ENCODE results near the gene POLR3H.

Gene POLR3H

DNA sequence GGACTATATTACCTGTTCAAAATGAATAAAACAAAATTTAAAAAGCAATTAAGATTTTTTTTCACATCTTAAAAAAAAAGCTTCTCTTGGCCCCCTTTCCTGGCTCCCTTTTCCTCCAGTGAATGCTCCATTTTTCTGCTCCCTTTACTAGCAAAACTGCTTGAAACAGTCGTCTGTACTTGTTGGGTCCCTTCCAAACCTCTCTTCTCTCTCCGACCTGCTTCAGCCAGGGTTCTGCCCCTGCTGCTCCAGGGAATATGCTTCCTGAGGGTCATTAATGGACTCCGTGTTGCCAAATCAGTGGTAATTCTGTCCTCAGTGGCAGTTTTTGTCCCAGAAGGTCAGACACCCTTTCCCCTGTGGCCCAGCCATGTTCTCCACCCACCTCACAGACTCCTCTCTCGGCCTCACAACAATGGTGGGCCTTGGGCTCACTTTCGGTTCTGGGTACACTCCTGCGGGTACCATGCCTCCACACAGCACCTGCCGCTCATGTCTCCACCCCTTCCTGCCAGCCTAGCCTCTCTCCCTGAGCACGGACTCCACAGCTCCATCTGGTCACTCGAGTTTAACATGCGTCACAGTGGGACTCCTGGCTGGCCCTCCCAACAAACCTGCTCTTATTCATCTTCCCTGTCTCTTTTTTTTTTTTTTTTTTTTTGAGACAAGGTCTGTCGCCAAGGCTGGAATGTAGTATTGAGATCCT, 7.8 kb upstream of the POLR3H start:
- ChIA-PET POLR2A (interaction anchor here (0.6 to 12.8 kb wide), 4 partner anchors 11 to 279 kb away, joined by 3 to 105 read pairs (median 8); partner anchors contain the start of gene PMM1), CTCF (interaction anchor here (0.6 to 1.6 kb wide), 7 partner anchors 8 to 55 kb away, joined by 4 to 12 read pairs (median 5); partner anchors contain the start of gene POLR3H)
- TF ChIP-seq ZNF362 (tag by site-specific recombination; IDR thresholded peaks at IDR 0.05): no peak
- TF ChIP-seq ZNF138 (tag by site-specific recombination; IDR thresholded peaks at IDR 0.05; ENCODE audit: borderline replicate concordance): no peak
- TF ChIP-seq ZNF416 (tag by site-specific recombination; IDR thresholded peaks at IDR 0.05): no peak
- TF ChIP-seq ZNF549 (tag by site-specific recombination; IDR thresholded peaks at IDR 0.05): no peak
- no peak for TF ChIP-seq ZNF555 (tag by site-specific recombination; conservative IDR thresholded peaks at IDR 0.05)
- no peak for TF ChIP-seq ZNF707 (tag by site-specific recombination; IDR thresholded peaks at IDR 0.05)
- no peak for TF ChIP-seq ZFHX2 (tag by site-specific recombination; conservative IDR thresholded peaks at IDR 0.05)
- no peak for TF ChIP-seq ZNF658 (tag by site-specific recombination; IDR thresholded peaks at IDR 0.05)
- no peak for TF ChIP-seq EGR2 (tag by site-specific recombination; IDR thresholded peaks at IDR 0.05; ENCODE audit: low read depth)
- TF ChIP-seq ZNF558 (tag by site-specific recombination; IDR thresholded peaks at IDR 0.05): no peak
- no peak for TF ChIP-seq ZNF248 (tag by site-specific recombination; IDR thresholded peaks at IDR 0.05)
- no peak for TF ChIP-seq ZIC2 (tag by site-specific recombination; IDR thresholded peaks at IDR 0.05)
- no peak for TF ChIP-seq SP7 (tag by site-specific recombination; IDR thresholded peaks at IDR 0.05)
- TF ChIP-seq GFI1B (tag by site-specific recombination; IDR thresholded peaks at IDR 0.05): no peak
- no peak for TF ChIP-seq ELK4 (IDR thresholded peaks at IDR 0.05; ENCODE audit: borderline replicate concordance, low read depth, low read length)
- Histone ChIP-seq H3K4me1 (ENCODE audit: control insufficient read depth, insufficient read depth, low read length) (no peaks in the 10 kb centered on the region), H3K4me3 (ENCODE audit: low read depth, low read length) (no peak overlapping the region), H3K9me3 (ENCODE audit: control insufficient read depth, insufficient read depth, low read depth, low read length) (no peaks in the 10 kb centered on the region), H3K36me3 (ENCODE audit: control insufficient read depth in 2 of 2, insufficient read depth in 1 of 2, low read length in 2 of 2) (no peaks in the 10 kb centered on the region), H3K27ac (ENCODE audit: extremely low read depth, low read depth, low read length) (no peak overlapping the region)

DNA sequence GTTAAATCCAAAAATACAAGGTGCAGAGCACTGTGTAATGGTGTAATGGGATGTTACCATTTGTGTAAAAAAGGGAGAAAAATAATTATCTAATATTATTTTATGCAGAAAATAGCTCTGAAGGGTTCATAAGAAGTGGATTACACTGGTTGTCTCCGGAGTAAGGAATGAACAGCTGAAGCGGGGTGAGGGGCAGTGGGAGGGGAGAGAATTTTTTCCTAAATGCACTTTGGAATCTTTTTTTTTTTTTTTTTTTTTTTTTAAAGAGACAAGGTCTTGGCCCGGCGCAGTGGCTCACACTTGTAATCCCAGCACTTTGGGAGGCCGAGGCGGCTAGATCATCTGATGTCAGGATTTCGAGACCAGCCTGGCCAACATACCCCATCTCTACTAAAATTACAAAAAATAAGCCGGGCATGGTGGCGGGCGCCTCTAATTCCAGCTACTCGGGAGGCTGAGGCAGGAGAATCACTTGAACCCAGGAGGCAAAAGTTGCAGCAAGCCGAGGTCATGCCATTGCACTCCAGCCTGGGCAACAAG, 6.8 kb upstream of the POLR3H start:
- ChIA-PET POLR2A (interaction anchor here (0.7 to 12.8 kb wide), 3 partner anchors 12 to 39 kb away, joined by 3 to 105 read pairs (median 4); partner anchors contain the start of gene PMM1), CTCF (interaction anchor here (0.8 to 1.6 kb wide), 5 partner anchors 7 to 48 kb away, joined by 3 to 7 read pairs (median 5); partner anchors contain the start of gene POLR3H)
- Histone ChIP-seq H3K4me1 (ENCODE audit: control insufficient read depth, insufficient read depth, low read length) (no peaks in the 10 kb centered on the region), H3K36me3 (ENCODE audit: control insufficient read depth in 2 of 2, insufficient read depth in 1 of 2, low read length in 2 of 2) (no peaks in the 10 kb centered on the region), H3K27ac (ENCODE audit: extremely low read depth, low read depth, low read length) (no peak overlapping the region), H3K4me3 (ENCODE audit: low read depth, low read length) (no peak overlapping the region), H3K9me3 (ENCODE audit: control insufficient read depth, insufficient read depth, low read depth, low read length) (no peaks in the 10 kb centered on the region)
- no peak for TF ChIP-seq ZFP37 (tag by site-specific recombination; IDR thresholded peaks at IDR 0.05)
- TF ChIP-seq ZNF510 (tag by site-specific recombination; IDR thresholded peaks at IDR 0.05; ENCODE audit: insufficient replicate concordance): no peak
- TF ChIP-seq ZNF148 (tag by site-specific recombination; IDR thresholded peaks at IDR 0.05; ENCODE audit: borderline replicate concordance): no peak
- no peak for TF ChIP-seq KLF9 (tag by site-specific recombination; IDR thresholded peaks at IDR 0.05; ENCODE audit: low read depth)
- TF ChIP-seq HOXC10 (CRISPR knock-in tag; IDR thresholded peaks at IDR 0.05): no peak
- TF ChIP-seq INSM2 (tag by site-specific recombination; IDR thresholded peaks at IDR 0.05): no peak
- TF ChIP-seq ZBTB48 (tag by site-specific recombination; IDR thresholded peaks at IDR 0.05): no peak
- no peak for TF ChIP-seq PRDM4 (tag by site-specific recombination; IDR thresholded peaks at IDR 0.05)
- TF ChIP-seq ZNF548 (tag by site-specific recombination; IDR thresholded peaks at IDR 0.05): no peak
- TF ChIP-seq ZNF324 (tag by site-specific recombination; IDR thresholded peaks at IDR 0.05): no peak
- TF ChIP-seq PRDM1 (tag by site-specific recombination; IDR thresholded peaks at IDR 0.05): no peak
- no peak for TF ChIP-seq ZNF521 (tag by site-specific recombination; IDR thresholded peaks at IDR 0.05)
